Nephron progenitor cell (in vitro differentiated cells): ENCODE data around the gene CMPK2.

ENCODE experiments used
- DNase-seq: peaks from one replicate; pipeline ENCODE4 v3.0.0; 2021
- H3K27ac Mint-ChIP-seq: 2 replicates; pipeline ENCODE4 v1.8.0; 2021; ENCODE audit warnings: mild to moderate bottlenecking, moderate library complexity, mixed read lengths
- H3K27me3 Mint-ChIP-seq: 2 replicates; pipeline ENCODE4 v1.8.0; 2021; ENCODE audit warnings: mild to moderate bottlenecking, low read depth, mixed read lengths; ENCODE audit not compliant: poor library complexity
- H3K36me3 Mint-ChIP-seq: 2 replicates; pipeline ENCODE4 v1.8.0; 2021; ENCODE audit warnings: low read depth, mixed read lengths
- H3K4me1 Mint-ChIP-seq: 2 replicates; pipeline ENCODE4 v1.8.0; 2021; ENCODE audit warnings: mixed read lengths
- H3K4me3 Mint-ChIP-seq: 2 replicates; pipeline ENCODE4 v1.8.0; 2021; ENCODE audit warnings: mild to moderate bottlenecking, moderate library complexity, mixed read lengths
- H3K9me3 Mint-ChIP-seq: 2 replicates; pipeline ENCODE4 v1.8.0; 2021; ENCODE audit warnings: mild to moderate bottlenecking, moderate library complexity, mixed read lengths
- TF ChIP-seq, protein P1 (sequence below): fragments of 200-600 bp; sonication (generic); IDR thresholded peaks from 2 replicates; pipeline ENCODE4 v1.5.0; 2021; ENCODE audit warnings: antibody characterized with exemption

CMPK2 gene

DNA sequence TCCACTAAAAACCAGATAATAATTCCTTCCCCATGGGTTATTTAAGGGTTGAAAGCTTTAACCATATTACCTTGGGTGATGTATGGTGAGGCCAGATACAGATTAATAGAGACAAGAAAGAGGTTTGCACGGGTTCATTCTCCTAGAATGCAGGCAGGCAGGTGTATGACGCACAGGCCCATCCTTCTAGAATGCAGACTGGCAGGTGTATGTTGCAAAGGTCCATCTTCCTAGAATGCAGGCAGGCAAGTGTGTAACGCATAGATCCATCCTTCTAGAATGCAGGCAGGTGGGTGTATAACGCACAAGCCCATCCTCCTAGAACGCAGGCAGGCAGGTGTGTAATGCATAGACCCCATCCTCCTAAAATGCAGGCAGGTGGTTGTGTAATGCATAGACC is 15.8 kb upstream of the CMPK2 start:
- Mint-ChIP-seq H3K9me3 (peaks cover 24% of the 10 kb centered on the region), H3K36me3 (peaks cover 16% of the 10 kb centered on the region), H3K4me3 (no peak overlapping the region), H3K4me1 (peaks cover 4% of the 10 kb centered on the region), H3K27me3 (peaks cover 5% of the 10 kb centered on the region), H3K27ac (no peak overlapping the region)
- TF ChIP-seq, protein P1, sequence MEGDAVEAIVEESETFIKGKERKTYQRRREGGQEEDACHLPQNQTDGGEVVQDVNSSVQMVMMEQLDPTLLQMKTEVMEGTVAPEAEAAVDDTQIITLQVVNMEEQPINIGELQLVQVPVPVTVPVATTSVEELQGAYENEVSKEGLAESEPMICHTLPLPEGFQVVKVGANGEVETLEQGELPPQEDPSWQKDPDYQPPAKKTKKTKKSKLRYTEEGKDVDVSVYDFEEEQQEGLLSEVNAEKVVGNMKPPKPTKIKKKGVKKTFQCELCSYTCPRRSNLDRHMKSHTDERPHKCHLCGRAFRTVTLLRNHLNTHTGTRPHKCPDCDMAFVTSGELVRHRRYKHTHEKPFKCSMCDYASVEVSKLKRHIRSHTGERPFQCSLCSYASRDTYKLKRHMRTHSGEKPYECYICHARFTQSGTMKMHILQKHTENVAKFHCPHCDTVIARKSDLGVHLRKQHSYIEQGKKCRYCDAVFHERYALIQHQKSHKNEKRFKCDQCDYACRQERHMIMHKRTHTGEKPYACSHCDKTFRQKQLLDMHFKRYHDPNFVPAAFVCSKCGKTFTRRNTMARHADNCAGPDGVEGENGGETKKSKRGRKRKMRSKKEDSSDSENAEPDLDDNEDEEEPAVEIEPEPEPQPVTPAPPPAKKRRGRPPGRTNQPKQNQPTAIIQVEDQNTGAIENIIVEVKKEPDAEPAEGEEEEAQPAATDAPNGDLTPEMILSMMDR, result no peak
- no peak for DNase-seq

DNA sequence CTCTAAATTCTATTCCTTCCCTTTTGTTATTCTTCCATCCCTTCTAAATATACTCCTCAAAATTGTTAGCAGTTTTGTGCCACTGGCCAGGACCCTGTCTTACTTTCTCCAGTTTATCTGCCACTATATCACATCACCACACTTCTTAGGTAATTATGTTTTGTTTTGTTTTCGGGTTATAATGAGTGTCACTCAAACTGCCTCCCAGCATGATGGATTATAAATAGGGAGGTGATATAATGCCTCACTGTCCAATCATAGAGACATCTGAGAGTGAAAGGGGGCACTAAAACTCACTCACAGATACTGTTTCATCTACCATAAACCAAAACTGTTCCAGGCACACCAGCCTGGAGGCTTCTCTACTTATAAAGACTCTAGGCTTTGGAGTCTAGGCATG is 15.3 kb upstream of the CMPK2 start:
- TF ChIP-seq, protein P1, result no peak
- no peak overlapping the region for H3K27ac Mint-ChIP-seq
- H3K9me3 Mint-ChIP-seq, result peaks cover 26% of the 10 kb centered on the region
- H3K4me3 Mint-ChIP-seq, result no peak overlapping the region
- peaks cover 5% of the 10 kb centered on the region for H3K27me3 Mint-ChIP-seq
- no peak for DNase-seq
- peaks cover 16% of the 10 kb centered on the region for H3K36me3 Mint-ChIP-seq
- peaks cover 4% of the 10 kb centered on the region for H3K4me1 Mint-ChIP-seq

DNA sequence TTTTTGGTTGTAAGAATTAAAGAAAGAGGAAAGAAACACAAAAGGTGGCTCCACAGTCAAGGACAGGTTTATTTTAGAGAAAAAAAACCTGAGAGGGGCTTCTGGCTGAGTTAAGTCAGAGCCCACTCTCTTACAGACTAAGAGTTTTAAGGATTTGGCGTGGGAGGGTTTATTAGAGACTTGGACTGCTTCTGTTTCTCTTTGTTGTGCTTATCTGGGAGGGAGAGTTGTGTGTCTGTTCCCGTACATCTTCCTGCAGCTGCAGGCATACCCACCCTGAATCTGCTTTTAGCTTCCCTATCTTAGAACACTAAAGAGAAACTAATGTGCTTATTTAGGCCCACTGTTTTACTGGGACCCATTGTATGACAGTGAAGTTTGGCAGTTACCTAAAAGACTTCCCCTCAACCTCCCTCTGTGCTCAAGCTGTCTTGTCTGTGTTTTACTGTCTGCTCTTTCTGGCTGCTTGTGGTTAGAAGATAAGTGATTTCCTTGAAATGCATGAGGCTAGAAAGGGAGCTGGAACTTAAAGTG is 14.6 kb upstream of the CMPK2 start:
- Mint-ChIP-seq H3K27ac (no peak overlapping the region), H3K4me1 (peaks cover 4% of the 10 kb centered on the region), H3K27me3 (peaks cover 5% of the 10 kb centered on the region), H3K36me3 (peaks cover 16% of the 10 kb centered on the region), H3K9me3 (peaks cover 34% of the 10 kb centered on the region), H3K4me3 (no peak overlapping the region)
- DNase-seq, result no peak
- TF ChIP-seq, protein P1, result no peak

DNA sequence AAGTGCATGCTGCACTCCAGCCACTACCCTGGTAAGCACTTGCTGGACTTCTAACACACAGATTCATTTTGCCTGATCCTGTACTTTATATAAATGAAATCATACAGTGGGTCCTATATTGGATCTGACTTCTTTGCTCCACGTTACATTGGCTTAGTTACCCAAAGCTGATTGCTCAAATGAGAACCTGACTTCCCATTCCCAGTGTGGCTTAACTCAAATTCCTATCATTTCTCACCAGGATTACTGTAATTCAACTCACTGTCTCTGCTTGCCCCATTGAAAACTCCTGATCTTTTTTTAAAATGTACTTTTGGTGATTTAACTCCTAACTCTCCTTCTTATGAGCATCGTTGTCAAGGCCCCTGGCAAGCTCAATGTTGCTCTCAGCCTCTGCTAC is 13.3 kb upstream of the CMPK2 start:
- TF ChIP-seq, protein P1, result no peak
- no peak for DNase-seq
- H3K9me3 Mint-ChIP-seq, result peaks cover 41% of the 10 kb centered on the region
- H3K27me3 Mint-ChIP-seq, result peaks cover 5% of the 10 kb centered on the region
- no peak overlapping the region for H3K27ac Mint-ChIP-seq
- H3K4me1 Mint-ChIP-seq, result peaks cover 4% of the 10 kb centered on the region
- peaks cover 16% of the 10 kb centered on the region for H3K36me3 Mint-ChIP-seq
- no peak overlapping the region for H3K4me3 Mint-ChIP-seq

DNA sequence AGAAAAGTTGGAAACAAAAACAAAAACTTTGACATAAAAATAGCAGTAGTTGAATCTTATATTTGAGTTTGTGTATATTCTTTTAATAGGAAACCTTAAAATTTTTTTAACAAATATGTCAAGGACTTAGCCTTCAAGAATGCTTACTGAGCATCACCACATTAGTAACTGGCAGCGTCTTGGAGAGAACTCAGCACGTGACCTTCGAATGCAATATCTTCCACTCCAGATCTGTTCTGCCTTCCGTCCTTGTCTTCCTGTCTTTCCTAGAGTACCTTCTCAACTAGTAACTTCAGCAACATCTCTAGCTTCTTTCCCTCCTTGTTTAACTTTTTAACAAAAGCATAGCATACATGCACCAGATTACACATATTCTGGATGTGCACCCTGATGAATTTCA is 12.8 kb upstream of the CMPK2 start:
- Mint-ChIP-seq H3K36me3 (peaks cover 16% of the 10 kb centered on the region), H3K27ac (no peak overlapping the region), H3K4me3 (no peak overlapping the region), H3K9me3 (peaks cover 44% of the 10 kb centered on the region), H3K27me3 (peaks cover 5% of the 10 kb centered on the region), H3K4me1 (peaks cover 4% of the 10 kb centered on the region)
- no peak for DNase-seq
- TF ChIP-seq, protein P1, result no peak
